ENCODE data around the gene ZNF335.
A peak's percentile ranks its signal among the peaks of the same experiment; 100 is the strongest.

Gene ZNF335, protein sequence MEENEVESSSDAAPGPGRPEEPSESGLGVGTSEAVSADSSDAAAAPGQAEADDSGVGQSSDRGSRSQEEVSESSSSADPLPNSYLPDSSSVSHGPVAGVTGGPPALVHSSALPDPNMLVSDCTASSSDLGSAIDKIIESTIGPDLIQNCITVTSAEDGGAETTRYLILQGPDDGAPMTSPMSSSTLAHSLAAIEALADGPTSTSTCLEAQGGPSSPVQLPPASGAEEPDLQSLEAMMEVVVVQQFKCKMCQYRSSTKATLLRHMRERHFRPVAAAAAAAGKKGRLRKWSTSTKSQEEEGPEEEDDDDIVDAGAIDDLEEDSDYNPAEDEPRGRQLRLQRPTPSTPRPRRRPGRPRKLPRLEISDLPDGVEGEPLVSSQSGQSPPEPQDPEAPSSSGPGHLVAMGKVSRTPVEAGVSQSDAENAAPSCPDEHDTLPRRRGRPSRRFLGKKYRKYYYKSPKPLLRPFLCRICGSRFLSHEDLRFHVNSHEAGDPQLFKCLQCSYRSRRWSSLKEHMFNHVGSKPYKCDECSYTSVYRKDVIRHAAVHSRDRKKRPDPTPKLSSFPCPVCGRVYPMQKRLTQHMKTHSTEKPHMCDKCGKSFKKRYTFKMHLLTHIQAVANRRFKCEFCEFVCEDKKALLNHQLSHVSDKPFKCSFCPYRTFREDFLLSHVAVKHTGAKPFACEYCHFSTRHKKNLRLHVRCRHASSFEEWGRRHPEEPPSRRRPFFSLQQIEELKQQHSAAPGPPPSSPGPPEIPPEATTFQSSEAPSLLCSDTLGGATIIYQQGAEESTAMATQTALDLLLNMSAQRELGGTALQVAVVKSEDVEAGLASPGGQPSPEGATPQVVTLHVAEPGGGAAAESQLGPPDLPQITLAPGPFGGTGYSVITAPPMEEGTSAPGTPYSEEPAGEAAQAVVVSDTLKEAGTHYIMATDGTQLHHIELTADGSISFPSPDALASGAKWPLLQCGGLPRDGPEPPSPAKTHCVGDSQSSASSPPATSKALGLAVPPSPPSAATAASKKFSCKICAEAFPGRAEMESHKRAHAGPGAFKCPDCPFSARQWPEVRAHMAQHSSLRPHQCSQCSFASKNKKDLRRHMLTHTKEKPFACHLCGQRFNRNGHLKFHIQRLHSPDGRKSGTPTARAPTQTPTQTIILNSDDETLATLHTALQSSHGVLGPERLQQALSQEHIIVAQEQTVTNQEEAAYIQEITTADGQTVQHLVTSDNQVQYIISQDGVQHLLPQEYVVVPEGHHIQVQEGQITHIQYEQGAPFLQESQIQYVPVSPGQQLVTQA (N-terminal part only)

GRCh38 chr20:45971675-45972499 is at the start of gene ZNF335:
Gene ZNF335, minus strand, starts transcription at chr20:45972203. Its CDS starts 793 bp downstream, at chr20:45971410.
- peak; percentile 93 for DNase-seq (ENCODE audit: low read depth)

GRCh38 chr20:46020555-46020954 is 48.6 kb upstream of the ZNF335 start:
- no peak for DNase-seq (ENCODE audit: low read depth)

DNA sequence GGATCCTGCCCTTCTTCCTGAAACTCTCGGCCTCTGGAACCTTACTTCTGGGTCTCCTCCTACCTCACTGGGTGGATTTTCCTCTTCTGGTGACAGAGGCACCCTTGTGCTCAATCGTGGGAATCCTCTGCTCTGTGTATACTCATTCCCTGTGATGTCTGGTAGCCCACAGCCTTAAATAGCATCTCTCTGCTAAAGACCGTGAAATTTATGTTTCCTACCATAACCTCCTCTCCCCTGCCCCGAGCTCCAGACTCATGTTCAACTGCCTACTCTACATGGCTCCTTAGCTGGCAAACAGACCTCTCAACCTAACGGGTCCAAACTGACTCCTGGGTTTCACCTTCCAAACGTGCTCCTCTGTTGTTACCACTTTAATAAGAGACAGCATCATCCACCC is 46.6 kb upstream of the ZNF335 start:
- DNase-seq (ENCODE audit: low read depth): no peak

- DNase-seq (ENCODE audit: low read depth): no peak
These were observed 46.1 kb upstream of the ZNF335 start for GRCh38 chr20:46018112-46018511.

GRCh38 chr20:46017272-46017671 is 45.3 kb upstream of the ZNF335 start:
- no peak for DNase-seq (ENCODE audit: low read depth)

GRCh38 chr20:46014517-46015396 is 42.8 kb upstream of the ZNF335 start:
- DNase-seq (ENCODE audit: low read depth): no peak

- peak; percentile 22 for DNase-seq (ENCODE audit: low read depth)
These were observed 42.0 kb upstream of the ZNF335 start for GRCh38 chr20:46013829-46014516.

- DNase-seq (ENCODE audit: low read depth): no peak
These were observed 41.4 kb upstream of the ZNF335 start for GRCh38 chr20:46013322-46013828.

DNA sequence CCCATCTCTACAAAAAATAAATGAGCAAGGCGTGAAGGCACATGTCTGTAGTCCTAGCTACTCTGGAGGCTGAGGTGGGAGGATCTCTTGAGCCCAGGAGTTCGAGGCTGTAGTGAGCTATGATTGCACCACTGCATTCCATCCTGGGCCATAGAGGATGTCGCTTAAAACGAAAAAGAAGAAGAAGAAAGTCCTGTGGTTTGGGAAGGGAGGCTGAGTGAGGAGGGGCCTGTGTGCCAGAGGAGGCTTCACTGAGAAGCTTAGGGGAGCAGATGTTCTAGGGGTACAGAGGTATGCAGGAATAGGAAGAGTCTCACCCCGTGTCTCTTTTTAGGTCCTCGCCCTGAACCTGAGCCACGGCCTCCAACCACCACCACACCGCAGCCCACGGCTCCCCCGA is 40.9 kb upstream of the ZNF335 start:
- DNase-seq (ENCODE audit: low read depth): no peak

DNA sequence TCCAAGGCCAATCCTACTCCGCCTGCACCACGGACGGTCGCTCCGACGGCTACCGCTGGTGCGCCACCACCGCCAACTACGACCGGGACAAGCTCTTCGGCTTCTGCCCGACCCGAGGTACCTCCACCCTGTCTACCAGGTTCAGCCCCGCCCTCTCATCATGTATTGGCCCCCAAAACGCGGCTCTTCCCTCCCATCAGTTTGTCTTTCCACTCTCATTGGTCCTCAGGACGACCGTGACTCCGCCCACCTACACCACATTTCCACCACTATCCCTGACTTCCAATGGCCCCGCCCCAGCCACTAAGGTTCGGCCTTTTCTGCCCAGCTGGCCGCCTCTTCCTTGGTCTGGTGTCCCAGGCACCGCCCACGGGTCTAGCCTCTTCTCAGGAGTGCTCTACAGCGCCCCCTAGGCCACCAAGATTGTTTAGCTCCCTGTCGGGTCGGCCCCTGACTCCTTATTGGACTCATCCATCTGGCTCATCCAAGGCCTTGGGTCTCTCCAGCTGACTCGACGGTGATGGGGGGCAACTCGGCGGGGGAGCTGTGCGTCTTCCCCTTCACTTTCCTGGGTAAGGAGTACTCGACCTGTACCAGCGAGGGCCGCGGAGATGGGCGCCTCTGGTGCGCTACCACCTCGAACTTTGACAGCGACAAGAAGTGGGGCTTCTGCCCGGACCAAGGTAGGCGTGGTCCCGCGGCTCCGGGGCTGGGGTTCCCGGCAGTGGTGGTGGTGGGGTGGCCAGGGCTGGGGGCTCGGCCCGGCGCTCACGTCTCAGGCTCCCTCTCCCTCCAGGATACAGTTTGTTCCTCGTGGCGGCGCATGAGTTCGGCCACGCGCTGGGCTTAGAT is 39.9 kb upstream of the ZNF335 start:
- peak; percentile 30 for DNase-seq (ENCODE audit: low read depth)

DNA sequence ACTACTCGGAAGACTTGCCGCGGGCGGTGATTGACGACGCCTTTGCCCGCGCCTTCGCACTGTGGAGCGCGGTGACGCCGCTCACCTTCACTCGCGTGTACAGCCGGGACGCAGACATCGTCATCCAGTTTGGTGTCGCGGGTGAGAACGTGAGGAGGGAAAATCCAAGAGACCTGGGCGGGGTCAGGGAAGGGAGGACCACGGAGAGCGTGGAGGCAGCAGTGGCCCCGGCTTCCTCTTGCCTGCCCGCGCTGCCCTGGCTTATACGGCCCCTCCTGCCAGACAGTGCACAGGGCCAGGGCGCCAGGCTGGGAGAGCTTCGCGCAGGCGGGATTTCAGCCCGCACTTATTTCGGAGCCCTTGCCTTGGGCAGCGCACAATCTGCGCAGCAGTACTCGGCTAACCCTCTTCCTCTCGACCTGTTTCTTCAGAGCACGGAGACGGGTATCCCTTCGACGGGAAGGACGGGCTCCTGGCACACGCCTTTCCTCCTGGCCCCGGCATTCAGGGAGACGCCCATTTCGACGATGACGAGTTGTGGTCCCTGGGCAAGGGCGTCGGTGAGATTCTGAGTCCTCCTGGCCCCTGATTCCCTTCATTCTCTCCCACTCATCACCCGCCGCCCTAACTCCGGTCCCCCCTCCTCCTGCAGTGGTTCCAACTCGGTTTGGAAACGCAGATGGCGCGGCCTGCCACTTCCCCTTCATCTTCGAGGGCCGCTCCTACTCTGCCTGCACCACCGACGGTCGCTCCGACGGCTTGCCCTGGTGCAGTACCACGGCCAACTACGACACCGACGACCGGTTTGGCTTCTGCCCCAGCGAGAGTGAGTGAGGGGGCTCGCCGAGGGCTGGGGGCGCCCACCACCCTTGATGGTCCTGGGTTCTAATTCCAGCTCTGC is 38.7 kb upstream of the ZNF335 start:
- DNase-seq (ENCODE audit: low read depth): no peak

DNA sequence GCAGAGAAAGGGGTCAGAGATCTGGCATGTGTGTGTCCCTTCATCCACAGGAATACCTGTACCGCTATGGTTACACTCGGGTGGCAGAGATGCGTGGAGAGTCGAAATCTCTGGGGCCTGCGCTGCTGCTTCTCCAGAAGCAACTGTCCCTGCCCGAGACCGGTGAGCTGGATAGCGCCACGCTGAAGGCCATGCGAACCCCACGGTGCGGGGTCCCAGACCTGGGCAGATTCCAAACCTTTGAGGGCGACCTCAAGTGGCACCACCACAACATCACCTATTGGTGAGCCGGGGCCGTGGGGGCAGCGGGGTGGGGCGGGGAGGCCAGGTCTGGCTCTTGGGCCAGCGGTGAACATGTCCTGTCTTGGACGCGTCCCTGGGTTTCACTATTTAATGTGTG is 37.8 kb upstream of the ZNF335 start:
- no peak for DNase-seq (ENCODE audit: low read depth)

GRCh38 chr20:46007671-46008070 is 35.7 kb upstream of the ZNF335 start:
- DNase-seq (ENCODE audit: low read depth): no peak

DNA sequence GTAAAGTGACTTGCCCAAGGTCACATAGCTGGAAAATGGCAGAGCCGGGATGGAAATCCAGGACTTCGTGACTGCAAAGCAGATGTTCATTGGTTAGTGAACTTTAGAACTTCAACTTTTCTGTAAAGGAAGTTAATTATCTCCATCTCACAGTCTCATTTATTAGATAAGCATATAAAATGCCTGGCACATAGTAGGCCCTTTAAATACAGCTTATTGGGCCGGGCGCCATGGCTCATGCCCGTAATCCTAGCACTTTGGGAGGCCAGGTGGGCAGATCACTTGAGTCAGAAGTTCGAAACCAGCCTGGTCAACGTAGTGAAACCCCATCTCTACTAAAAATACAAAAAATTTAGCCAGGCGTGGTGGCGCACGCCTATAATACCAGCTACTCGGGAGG is 35.0 kb upstream of the ZNF335 start:
- DNase-seq (ENCODE audit: low read depth): no peak

- no peak for DNase-seq (ENCODE audit: low read depth)
These were observed 34.2 kb upstream of the ZNF335 start for GRCh38 chr20:46006022-46006705.

DNA sequence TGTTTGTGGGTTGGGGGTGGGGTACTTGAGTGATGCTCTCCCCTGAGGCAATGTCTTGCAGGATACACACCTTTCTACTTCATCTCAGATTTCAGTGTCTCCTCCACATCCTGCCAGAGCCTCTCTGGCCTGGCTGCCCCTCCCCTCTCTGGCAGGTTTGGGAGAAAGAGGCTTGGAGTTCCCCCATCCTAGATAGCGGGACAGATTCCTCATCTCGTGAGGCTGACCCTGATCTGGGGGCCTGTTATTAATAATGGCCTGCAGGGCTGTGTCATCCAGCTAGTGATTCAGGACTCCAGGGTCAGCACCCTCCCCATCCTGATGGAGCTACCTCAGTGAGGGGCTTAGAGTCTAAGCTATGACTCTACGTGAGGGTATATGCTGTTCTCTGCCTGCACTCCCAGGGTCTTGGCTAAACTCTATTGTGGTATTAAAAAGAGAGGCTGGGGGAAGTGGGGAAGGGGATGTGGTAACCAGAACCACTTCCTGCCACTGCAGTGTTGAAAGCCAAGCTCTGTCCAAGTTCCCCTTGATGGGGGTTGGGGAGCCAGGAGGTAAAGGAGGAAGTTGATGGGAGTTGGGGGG is 33.0 kb upstream of the ZNF335 start:
- no peak for DNase-seq (ENCODE audit: low read depth)

All from amniotic epithelial cell (primary cell).